Stimulated activated CD8-positive, alpha-beta memory T cell treated with anti-CD3 and anti-CD28 coated beads, Interleukin-4, amount 100 ng/mL, for 4 hours (primary cell): ENCODE measurements around the gene TDRD3.
"Not testable (repeated sequence)": the region's sequence is repeated elsewhere in the genome, so short reads cannot be mapped to it uniquely, and the experiment has no call there.

Source experiments
- DNase-seq, 2 donors: peaks; one replicate each; pipeline ENCODE4 v3.0.0-alpha.2; 2020; ENCODE audit warnings: low read depth in 2 of 2, low spot score in 1 of 2

The TDRD3 gene

GRCh38 chr13:60398379-60398891, 1.4 kb downstream of the TDRD3 start:
- no peak for DNase-seq

DNA sequence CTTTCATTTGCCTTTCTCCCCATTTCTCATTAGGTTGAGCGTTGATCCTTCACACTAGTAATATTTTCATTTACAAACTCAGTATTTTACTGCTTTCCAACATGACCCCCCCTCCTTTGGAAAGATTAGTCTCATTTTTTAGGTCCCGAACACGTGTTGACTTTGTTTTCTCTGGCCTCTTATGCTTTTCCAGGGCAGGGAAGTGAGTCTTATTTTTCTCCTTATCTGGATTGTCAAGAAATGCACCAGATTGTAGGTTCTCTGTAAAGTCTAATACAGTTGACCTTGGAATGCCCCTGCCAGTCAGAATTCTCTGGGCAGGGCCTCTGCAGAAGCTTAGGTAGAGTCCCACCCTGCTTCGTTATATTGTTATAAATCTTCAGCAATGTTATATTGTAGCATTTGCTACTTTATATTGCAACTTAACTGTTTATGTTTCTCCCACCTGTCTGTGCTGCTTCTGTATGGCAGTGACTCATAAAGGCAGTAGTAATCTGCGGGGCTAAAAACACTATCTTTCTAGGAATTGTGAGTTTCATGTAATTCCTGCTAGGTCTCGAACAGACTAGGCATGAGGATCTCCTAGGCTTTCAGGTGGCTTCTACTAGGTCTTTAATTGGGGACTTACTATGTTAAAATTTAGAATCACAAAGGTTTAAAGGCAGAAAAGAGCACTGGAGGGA, 2.0 kb downstream of the TDRD3 start:
- no peak for DNase-seq

DNA sequence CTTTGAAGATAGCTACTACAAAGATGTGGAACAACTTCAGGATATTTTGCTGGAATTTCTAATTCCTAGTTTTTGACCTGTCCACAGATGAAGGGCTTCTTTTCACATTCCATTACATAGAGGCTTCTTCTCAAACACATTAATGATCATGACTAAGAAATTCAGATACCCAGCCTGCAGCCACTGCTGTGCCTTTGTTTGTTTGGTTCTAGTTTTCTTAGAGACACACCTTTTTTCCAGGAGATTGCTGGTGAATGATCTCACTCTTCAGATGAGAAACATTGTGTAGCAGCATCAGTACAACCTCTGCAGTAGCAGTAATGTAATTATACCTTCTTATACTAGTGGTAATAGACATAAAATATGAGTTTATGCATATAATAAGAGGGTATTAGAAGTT, 5.0 kb downstream of the TDRD3 start:
- DNase-seq = no peak

GRCh38 chr13:60407095-60407494, 10.1 kb downstream of the TDRD3 start:
- no peak for DNase-seq

DNA sequence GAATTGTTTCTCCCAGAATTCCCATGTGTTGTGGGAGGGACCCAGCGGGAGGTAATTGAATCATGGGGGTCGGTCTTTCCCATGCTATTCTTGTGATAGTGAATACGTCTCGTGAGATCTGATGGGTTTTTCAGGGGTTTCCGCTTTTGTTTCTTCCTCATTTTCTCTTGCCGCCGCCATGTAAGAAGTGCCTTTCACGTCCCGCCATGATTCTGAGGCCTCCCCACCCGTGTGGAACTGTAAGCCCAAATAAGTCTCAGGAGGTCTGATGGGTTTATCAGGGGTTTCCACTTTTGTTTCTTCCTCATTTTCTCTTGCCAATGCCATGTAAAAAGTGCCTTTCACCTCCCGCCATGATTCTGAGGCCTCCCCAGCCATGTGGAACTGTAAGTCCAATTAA, 10.8 kb downstream of the TDRD3 start:
- DNase-seq = not testable (repeated sequence)

GRCh38 chr13:60409574-60410292, 12.7 kb downstream of the TDRD3 start:
- DNase-seq = not testable (repeated sequence)

DNA sequence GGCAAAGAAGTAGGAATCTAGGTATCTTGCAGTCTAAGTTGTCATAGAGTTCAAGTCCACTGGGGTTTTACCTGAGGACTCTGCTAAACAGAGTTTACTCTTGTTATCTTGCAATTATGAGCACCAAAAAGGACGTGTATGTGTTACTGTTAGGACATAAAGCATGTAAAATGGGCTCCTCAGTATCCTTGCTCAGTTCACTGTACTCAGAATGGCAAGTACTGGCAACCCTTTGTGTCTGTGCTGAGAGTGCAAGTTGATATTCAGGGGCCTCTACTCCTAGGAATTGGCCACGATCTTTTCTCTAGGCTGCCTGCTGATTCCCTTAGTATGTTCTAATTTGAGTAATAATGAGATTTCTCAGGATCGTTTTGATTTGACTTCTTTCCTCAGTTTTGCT, 13.3 kb downstream of the TDRD3 start:
- no peak for DNase-seq

- no peak for DNase-seq
Measured at GRCh38 chr13:60411464-60411863, 14.4 kb downstream of the TDRD3 start.

- no peak for DNase-seq
Measured at GRCh38 chr13:60411983-60412382, 15.0 kb downstream of the TDRD3 start.

- no peak for DNase-seq
Measured at GRCh38 chr13:60412909-60413616, 16.0 kb downstream of the TDRD3 start.

DNA sequence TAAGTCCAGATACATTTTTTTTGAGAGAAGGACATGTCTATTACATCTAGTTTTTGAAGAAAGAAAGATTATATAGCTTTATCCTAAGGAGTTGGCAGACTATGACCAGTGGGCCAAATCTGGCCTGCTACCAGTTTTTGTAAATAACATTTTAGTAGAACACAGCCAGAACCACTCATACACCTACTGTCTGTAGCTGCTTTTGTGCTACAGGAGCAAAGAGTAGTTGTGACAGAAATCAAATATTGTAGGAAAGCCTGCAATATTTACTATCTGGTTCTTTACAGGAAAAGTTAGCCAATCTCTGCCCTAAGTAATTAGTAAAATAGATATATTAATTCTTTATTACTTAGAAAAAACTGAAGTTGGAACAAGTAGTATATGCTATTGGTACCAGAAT, 17.2 kb downstream of the TDRD3 start:
- no peak for DNase-seq

- DNase-seq = no peak
Measured at GRCh38 chr13:60417734-60418133, 20.7 kb downstream of the TDRD3 start.

DNA sequence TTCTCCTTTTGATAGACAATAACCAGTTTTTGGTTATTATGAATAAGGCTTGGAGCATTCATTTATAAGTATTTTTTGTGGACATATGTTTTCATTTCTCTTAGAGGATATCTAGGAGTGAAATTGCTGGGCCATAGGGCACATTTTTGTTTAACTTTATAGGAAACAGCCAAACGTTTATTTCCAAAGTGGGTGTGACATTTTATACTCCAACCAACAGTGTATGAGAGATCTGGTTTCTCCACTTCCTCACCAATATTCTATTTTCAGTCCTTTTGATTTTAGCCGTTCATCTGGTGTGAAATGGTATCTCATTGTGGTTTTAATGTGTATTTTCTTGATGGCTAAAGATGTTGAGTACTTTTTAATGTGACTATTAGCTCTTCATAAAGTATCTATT, 21.9 kb downstream of the TDRD3 start:
- DNase-seq = no peak

- no peak for DNase-seq
Measured at GRCh38 chr13:60425332-60425731, 28.3 kb downstream of the TDRD3 start.

GRCh38 chr13:60426075-60426474, 29.1 kb downstream of the TDRD3 start:
- DNase-seq = no peak

DNA sequence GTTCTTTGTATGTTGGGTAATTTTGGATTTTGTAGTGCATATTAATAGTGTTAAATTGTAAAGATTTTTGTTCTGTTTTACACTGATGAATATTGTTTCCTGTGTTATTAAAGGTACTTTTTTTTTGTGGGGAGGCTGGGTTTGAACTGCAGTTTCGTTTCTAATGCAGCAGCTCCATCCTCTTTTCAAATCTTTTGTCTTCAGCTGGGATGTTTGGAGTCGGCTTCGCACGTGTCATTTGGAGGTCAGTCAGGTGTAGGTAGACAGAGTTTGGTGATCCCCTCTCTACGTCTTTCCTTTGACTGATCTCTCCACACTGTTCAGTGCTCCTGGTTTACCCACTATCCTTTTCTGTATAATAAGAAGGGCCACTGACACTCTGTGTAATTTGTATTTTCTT, 30.3 kb downstream of the TDRD3 start:
- no peak for DNase-seq

GRCh38 chr13:60431108-60431700, 34.2 kb downstream of the TDRD3 start:
- DNase-seq = no peak

DNA sequence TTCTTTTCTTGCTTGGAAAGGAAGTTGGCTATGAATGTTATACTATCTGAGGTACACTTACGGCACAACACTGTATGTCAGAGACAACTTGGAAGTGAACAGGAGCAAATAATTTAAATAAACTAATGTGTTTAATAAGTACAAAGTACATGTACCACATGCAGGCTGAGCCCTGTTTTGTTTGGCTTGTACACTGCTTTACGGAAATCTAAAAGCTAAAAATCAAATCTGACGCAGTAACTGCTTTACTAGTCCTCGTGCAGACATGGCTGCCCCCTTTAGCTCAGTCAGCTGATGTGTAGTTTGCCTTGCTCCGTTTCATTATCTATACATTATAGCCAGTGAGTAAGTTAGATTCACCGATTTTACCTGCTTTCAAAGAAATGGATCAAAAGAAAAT, 36.5 kb downstream of the TDRD3 start:
- no peak for DNase-seq

DNA sequence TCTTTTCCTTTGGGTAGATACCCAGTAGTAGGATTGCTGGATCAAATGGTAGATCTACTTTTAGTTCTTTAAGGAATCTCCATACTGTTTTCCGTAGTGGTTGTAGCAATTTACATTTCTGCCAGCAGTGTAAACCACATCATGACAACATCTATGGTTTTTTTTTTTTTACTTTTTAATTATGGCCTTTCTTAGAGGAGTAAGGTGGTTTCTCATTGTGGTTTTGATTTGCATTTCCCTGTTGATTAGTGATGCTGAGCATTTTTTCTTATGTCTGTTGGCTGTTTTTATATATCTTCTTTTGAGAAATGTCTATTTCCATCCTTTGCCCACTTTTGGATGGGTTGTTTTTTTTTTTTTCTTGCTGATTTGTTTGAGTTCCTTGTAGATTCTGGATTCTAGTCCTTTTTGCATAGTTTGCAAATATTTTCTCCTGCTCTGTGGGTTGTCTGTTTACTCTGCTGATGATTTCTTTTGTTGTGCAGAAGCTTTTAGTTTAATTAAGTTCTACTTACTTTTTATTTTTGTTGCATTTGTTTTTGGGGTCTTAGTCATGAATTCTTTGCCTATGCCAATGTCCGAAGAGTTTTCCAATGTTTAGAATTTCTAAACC, 38.8 kb downstream of the TDRD3 start:
- DNase-seq = no peak

DNA sequence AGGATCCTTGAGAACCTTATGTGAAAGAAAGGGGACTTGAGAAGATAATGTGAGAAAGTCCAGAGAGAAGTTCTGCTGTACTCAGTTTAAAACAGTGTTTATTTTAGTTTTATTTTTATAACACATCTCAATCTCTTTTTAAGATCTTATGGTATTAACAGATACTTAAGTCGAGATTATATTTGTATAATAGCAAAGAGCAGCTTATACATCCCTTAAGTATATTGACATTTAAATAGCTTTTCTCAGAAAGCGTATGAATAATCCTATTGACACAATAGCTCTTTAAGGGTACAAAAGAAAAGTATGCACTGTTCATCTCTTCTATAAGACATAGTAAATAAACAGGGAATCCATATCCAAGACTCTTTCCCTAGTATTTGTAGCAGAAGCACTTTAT, 42.2 kb downstream of the TDRD3 start:
- DNase-seq = no peak

DNA sequence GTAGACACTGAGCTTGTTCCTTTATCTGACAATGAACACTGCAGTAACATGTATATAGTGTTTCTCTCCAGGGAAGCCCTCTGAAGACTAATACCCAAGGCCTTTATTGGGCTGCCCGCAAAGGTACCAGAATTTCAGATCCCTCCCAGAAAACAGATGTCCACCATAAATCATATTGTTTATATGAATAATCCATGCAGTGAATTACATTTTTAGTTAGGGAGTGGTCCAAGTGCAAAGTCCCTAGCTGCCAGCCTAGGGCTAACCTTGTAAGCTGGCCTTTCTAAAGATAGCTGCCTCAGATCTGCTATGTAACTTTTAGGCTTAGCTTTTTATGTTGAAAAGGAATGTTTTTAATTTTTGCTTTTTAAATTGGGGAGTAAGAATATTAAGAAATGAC, 44.7 kb downstream of the TDRD3 start:
- no peak for DNase-seq
